Prostate gland (tissue), 2 donors: ENCODE measurements around the gene ATG16L2. TPM values are rescaled to one million over a fixed set of nuclear protein-coding genes. Genes with fewer than 3 reads are reported as not detected.
"Not testable (repeated sequence)": the region's sequence is repeated elsewhere in the genome, so short reads cannot be mapped to it uniquely, and the experiment has no call there.

Experiments
- DNase-seq: peaks from one replicate; pipeline ENCODE4 v3.0.0-alpha.2; 2019; ENCODE audit warnings: low spot score
- H3K27ac ChIP-seq, 2 donors: fragments of 200-600 bp; sonication (generic); 2 replicates each; pipeline ENCODE4 v1.5.1; 2017 to 2019
- H3K27me3 ChIP-seq: fragments of 200-600 bp; sonication (generic); replicated peaks from 2 replicates; pipeline ENCODE4 v1.5.1; 2019; ENCODE audit not compliant: insufficient read depth
- H3K36me3 ChIP-seq, 2 donors: fragments of 200-600 bp; sonication (generic); 1 replicate in 1 of 2; 2 replicates in 1 of 2; pipeline versions ENCODE4 v1.5.1 to v1.8.1; 2017 to 2019
- H3K4me1 ChIP-seq: fragments of 200-600 bp; sonication (generic); replicated peaks from 2 replicates; pipeline ENCODE4 v1.5.1; 2019
- H3K4me3 ChIP-seq, 2 donors: fragments of 200-600 bp; sonication (generic); 2 replicates each; pipeline ENCODE4 v1.5.1; 2017 to 2019
- H3K9me3 ChIP-seq: fragments of 200-600 bp; sonication (generic); 2 replicates; pipeline ENCODE4 v1.5.1; 2017
- CTCF ChIP-seq, 4 experiments: fragments of 200-600 bp in 2 of 4; fragments of 450-650 bp in 2 of 4; sonication (generic) in 2 of 4; IDR thresholded peaks; 1 replicate in 3 of 4; 2 replicates in 1 of 4; pipeline ENCODE4 v1.5.1; 2016 to 2019; ENCODE audit warnings: antibody characterized with exemption in 4 of 4, mild to moderate bottlenecking in 2 of 4, moderate library complexity in 2 of 4
- POLR2A ChIP-seq: fragments of 450-650 bp; IDR thresholded peaks from one replicate; pipeline ENCODE4 v1.6.1; 2016; ENCODE audit warnings: antibody characterized with exemption, mild to moderate bottlenecking
- POLR2AphosphoS5 ChIP-seq: sonication (generic); formaldehyde crosslinking; IDR thresholded peaks from one replicate; pipeline ENCODE4 v1.6.1; 2017; ENCODE audit warnings: antibody characterized with exemption
- WGBS: methylation state at CpG from one replicate; pipeline ENCODE4 v1.1.5; 2018; 5-methylcytosine and 5-hydroxymethylcytosine counted together
- intact Hi-C: fragments of 100-400 bp; cut with DNase I; formaldehyde crosslinking; loops from one replicate; pipeline ENCODE4 v1.14.2; 2022
- total RNA-seq, 2 donors: library from RNA; depleted of rRNA; stranded (reverse); fragments of >200 nt; gene quantifications; one replicate each; pipeline ENCODE4 v1.1.0, GENCODE V29; 2016

Gene ATG16L2
- total RNA-seq, 2 donors from 2014 or later = 27.5 to 29.7 TPM

DNA sequence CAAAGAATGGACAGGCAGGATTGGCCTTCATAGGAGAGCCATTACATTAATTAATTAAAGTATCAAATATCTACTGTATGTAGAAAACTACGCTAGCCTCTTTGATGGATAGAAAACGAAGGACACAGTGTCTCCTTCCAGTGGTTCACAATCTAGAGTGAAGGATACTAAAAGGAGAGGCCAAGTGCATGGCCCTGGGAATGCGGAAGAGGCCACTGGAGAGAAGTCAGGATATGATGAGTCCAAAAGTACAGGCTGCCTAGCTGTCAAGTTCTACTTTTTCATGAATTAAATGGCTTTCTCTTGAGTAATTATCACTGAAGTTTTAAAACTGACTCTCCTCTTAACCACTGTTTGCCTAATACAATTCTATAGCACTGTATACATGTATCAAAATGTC lies 41.9 kb downstream of the ATG16L2 start:
- no peaks in the 10 kb centered on the region for H3K27me3 ChIP-seq
- 50% methylated on average over 3 of the region's 3 CpGs for WGBS
- intact Hi-C loops = no loop called here
- no peaks in the 10 kb centered on the region for H3K9me3 ChIP-seq
- no peak overlapping the region for H3K27ac ChIP-seq
- no peaks in the 10 kb centered on the region for H3K36me3 ChIP-seq
- TF ChIP-seq POLR2AphosphoS5 = no peak
- no peak for TF ChIP-seq POLR2A
- TF ChIP-seq CTCF (IDR thresholded peaks at IDR 0.05) = no peak
- no peaks in the 10 kb centered on the region for H3K4me1 ChIP-seq
- no peak for DNase-seq
- no peak overlapping the region for H3K4me3 ChIP-seq

DNA sequence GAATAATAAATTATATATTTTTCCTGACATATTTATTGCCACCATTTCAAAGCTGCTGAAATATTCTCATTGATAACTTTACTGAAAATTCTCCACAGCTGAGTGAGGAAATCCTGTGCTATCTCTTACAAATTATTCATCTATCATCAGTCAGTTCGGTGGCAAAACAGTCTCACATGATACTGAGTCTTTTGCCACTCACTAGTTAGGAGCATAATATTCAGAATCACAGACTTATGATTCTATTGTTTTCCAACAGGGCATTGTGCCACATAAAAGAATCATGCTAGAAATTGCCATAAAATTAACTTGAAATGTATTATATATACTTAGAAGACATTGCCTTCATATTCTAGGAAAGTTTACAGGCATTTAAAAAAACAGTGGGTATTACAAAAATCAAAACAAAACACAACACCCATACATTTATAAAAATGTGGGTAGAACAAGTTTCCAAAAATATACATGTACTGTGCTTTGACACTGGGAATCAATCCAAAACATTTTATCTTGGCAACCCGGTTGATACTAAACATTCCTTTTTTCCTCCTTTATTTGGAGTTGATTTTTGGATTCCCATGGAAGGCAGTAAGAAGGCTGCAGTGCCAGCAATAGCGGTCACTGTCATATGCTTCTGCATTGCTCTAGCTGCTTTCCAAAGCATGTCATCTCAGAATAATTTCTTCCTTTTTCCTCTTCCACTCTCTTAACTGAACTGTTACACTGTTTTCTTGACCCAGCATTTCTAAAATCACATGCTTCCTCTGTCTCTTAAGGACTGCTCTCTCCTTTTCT lies 42.5 kb downstream of the ATG16L2 start:
- intact Hi-C loops = no loop called here
- Histone ChIP-seq H3K36me3 (no peaks in the 10 kb centered on the region), H3K27ac (no peak overlapping the region), H3K4me3 (no peak overlapping the region), H3K4me1 (no peaks in the 10 kb centered on the region), H3K27me3 (no peaks in the 10 kb centered on the region), H3K9me3 (no peaks in the 10 kb centered on the region)
- no peak for TF ChIP-seq CTCF (IDR thresholded peaks at IDR 0.05)
- TF ChIP-seq POLR2AphosphoS5 = no peak
- no peak for TF ChIP-seq POLR2A
- whole genome bisulfite sequencing = 25% methylated on average over 3 of the region's 3 CpGs
- DNase-seq = no peak

- intact Hi-C loops, DNase-seq: not testable (repeated sequence)
- 97% methylated on average over 2 of the region's 2 CpGs for WGBS
These were observed 44.1 kb downstream of the ATG16L2 start for GRCh38 chr11:72858267-72858666.

DNA sequence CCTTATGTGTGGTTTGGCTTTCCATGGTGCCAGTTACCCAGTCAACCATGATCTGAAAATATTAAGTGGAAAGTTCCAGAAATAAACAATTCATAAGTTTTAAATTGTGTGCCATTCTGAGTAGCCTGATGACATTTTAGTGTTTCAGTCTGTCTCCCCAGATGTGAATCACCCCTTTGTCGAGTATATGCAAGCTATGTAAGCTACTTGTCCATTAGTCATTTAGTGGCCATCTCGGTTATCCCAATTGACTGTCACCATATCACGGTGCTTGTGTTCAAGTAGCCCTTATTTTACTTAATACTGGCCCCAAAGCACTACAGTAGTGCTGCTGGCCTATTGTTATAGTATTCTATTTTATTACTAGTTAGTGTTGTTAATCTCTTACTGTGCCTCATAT lies 44.9 kb downstream of the ATG16L2 start:
- intact Hi-C loops = no loop called here
- no peak for DNase-seq
- 91% methylated on average over 3 of the region's 3 CpGs for WGBS
- Histone ChIP-seq H3K4me3 (no peak overlapping the region), H3K4me1 (no peaks in the 10 kb centered on the region), H3K27ac (no peak overlapping the region), H3K27me3 (no peaks in the 10 kb centered on the region), H3K9me3 (no peaks in the 10 kb centered on the region), H3K36me3 (no peaks in the 10 kb centered on the region)
- TF ChIP-seq POLR2AphosphoS5 = no peak
- TF ChIP-seq POLR2A = no peak
- no peak for TF ChIP-seq CTCF (IDR thresholded peaks at IDR 0.05)

More at GRCh38 chr11:72858267-72858666, 44.1 kb downstream of the ATG16L2 start:
- H3K9me3 ChIP-seq, H3K4me3 ChIP-seq, H3K36me3 ChIP-seq, H3K27ac ChIP-seq, H3K27me3 ChIP-seq, H3K4me1 ChIP-seq: not testable (repeated sequence)

DNA sequence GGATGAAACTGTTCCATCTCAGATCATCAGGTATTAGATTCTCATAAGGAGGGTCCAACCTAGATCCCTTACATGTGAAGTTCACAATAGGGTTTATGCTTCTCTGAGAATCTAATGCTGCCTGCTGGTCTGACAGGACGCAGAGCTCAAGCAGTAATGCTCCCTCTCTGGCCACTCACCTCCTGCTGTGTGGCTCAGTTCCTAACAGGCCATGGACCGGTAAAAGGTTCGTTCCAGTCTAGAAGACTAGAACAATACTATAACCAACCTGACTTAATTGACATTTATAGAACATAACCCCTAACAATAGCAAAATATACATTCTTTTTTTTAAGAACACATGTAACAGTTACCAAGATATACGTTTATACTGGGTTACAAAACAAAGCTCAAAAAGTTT lies 45.8 kb downstream of the ATG16L2 start:
- TF ChIP-seq CTCF (IDR thresholded peaks at IDR 0.05) (no peak), POLR2A (no peak), POLR2AphosphoS5 (no peak)
- intact Hi-C loops = no loop called here
- DNase-seq = no peak
- WGBS = 87% methylated on average over 4 of the region's 4 CpGs
- no peaks in the 10 kb centered on the region for H3K9me3 ChIP-seq
- H3K36me3 ChIP-seq = no peaks in the 10 kb centered on the region
- no peak overlapping the region for H3K4me3 ChIP-seq
- no peaks in the 10 kb centered on the region for H3K27me3 ChIP-seq
- H3K4me1 ChIP-seq = no peaks in the 10 kb centered on the region
- H3K27ac ChIP-seq = no peak overlapping the region
